DOHH2 (cell line): ENCODE measurements around the gene VPS37B.

Experiments used
- EZH2phosphoT487 ChIP-seq: fragments of 200-600 bp; sonication (generic); IDR thresholded peaks from 2 replicates; pipeline ENCODE4 v1.6.1; 2017; ENCODE audit warnings: borderline replicate concordance, mild to moderate bottlenecking, antibody characterized with exemption, low read length, moderate library complexity, mixed read lengths
- TF ChIP-seq, protein P1 (sequence below): fragments of 200-600 bp; sonication (generic); IDR thresholded peaks from one replicate; pipeline ENCODE4 v1.5.1; 2014; ENCODE audit warnings: antibody characterized with exemption, mild to moderate bottlenecking, low read depth, low read length; ENCODE audit not compliant: poor library complexity, severe bottlenecking

DNA sequence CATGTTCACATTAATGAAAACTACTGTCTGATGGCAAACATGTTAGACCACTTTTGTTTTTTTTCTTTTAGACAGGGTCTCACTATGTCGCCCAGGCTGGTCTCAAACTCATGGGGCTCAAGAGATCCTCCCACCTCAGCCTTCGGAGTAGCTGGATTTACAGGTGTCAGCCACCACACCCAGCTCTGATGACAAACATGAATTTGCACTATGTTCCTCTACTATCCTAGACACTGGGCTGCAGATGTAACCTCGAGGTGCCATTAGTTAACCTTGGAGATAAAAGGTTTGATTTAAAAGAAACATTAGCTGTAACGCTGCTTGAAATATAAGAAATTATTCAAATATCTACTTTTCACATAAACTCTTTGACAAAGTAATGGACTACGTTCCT is 8.1 kb downstream of the VPS37B start:
- TF ChIP-seq, protein P1, sequence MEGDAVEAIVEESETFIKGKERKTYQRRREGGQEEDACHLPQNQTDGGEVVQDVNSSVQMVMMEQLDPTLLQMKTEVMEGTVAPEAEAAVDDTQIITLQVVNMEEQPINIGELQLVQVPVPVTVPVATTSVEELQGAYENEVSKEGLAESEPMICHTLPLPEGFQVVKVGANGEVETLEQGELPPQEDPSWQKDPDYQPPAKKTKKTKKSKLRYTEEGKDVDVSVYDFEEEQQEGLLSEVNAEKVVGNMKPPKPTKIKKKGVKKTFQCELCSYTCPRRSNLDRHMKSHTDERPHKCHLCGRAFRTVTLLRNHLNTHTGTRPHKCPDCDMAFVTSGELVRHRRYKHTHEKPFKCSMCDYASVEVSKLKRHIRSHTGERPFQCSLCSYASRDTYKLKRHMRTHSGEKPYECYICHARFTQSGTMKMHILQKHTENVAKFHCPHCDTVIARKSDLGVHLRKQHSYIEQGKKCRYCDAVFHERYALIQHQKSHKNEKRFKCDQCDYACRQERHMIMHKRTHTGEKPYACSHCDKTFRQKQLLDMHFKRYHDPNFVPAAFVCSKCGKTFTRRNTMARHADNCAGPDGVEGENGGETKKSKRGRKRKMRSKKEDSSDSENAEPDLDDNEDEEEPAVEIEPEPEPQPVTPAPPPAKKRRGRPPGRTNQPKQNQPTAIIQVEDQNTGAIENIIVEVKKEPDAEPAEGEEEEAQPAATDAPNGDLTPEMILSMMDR, result no peak
- no peak for TF ChIP-seq EZH2phosphoT487
